ENCODE data around the gene RET. TPM values are rescaled to one million over a fixed set of nuclear protein-coding genes. Genes with fewer than 3 reads are reported as not detected.

Gene RET
- total RNA-seq, 4 donors from 2014 or later, result 0.20 to 8.5 (median 0.70) TPM

DNA sequence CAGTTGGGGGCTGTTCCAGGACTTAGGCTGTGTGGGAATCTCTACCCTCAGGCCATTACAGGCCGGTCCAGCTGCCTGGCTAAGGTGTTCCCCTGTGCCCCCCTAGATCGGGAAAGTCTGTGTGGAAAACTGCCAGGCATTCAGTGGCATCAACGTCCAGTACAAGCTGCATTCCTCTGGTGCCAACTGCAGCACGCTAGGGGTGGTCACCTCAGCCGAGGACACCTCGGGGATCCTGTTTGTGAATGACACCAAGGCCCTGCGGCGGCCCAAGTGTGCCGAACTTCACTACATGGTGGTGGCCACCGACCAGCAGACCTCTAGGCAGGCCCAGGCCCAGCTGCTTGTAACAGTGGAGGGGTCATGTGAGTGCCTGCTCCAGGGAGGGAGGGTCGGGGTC, 34.2 kb downstream of the RET start:
- H3K4me1 ChIP-seq, result no peaks in the 10 kb centered on the region
- 82 to 84% methylated on average over 7 to 11 of the region's 11 CpGs for WGBS, 2 donors
- no peak for DNase-seq (ENCODE audit: low spot score in 2 of 2)

GRCh38 chr10:43111921-43112607, 35.2 kb downstream of the RET start:
- Histone ChIP-seq H3K4me3 (no peak overlapping the region), H3K4me1 (no peaks in the 10 kb centered on the region)
- no peak for DNase-seq (ENCODE audit: low spot score in 2 of 2)

More for the DNA sequence above, 34.2 kb downstream of the RET start:
- Histone ChIP-seq H3K36me3 (no peaks in the 10 kb centered on the region), H3K4me3 (no peak overlapping the region), H3K9me3 (no peaks in the 10 kb centered on the region), H3K27me3 (no peaks in the 10 kb centered on the region), H3K27ac (no peak overlapping the region)
- TF ChIP-seq POLR2A (IDR thresholded peaks at IDR 0.05), result no peak
- TF ChIP-seq, protein P1, sequence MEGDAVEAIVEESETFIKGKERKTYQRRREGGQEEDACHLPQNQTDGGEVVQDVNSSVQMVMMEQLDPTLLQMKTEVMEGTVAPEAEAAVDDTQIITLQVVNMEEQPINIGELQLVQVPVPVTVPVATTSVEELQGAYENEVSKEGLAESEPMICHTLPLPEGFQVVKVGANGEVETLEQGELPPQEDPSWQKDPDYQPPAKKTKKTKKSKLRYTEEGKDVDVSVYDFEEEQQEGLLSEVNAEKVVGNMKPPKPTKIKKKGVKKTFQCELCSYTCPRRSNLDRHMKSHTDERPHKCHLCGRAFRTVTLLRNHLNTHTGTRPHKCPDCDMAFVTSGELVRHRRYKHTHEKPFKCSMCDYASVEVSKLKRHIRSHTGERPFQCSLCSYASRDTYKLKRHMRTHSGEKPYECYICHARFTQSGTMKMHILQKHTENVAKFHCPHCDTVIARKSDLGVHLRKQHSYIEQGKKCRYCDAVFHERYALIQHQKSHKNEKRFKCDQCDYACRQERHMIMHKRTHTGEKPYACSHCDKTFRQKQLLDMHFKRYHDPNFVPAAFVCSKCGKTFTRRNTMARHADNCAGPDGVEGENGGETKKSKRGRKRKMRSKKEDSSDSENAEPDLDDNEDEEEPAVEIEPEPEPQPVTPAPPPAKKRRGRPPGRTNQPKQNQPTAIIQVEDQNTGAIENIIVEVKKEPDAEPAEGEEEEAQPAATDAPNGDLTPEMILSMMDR (IDR thresholded peaks at IDR 0.05), result no peak
- no peak for TF ChIP-seq EP300 (IDR thresholded peaks at IDR 0.05)

GRCh38 chr10:43112608-43112961, 35.7 kb downstream of the RET start:
- no peak overlapping the region for H3K4me3 ChIP-seq
- WGBS, 2 donors, result 91 to 93% methylated on average over 5 to 7 of the region's 7 CpGs
- no peaks in the 10 kb centered on the region for H3K36me3 ChIP-seq
- TF ChIP-seq EP300 (IDR thresholded peaks at IDR 0.05) (no peak), POLR2A (IDR thresholded peaks at IDR 0.05) (no peak)
- TF ChIP-seq, protein P1 (IDR thresholded peaks at IDR 0.05), result no peak
- H3K27me3 ChIP-seq, result no peaks in the 10 kb centered on the region
- H3K4me1 ChIP-seq, result no peaks in the 10 kb centered on the region
- no peaks in the 10 kb centered on the region for H3K9me3 ChIP-seq
- H3K27ac ChIP-seq, result no peak overlapping the region
- DNase-seq (ENCODE audit: low spot score in 2 of 2), result no peak

More at GRCh38 chr10:43111921-43112607, 35.2 kb downstream of the RET start:
- WGBS, 2 donors, result 90 to 91% methylated on average over 17 of the region's 17 CpGs
- Histone ChIP-seq H3K27me3 (no peaks in the 10 kb centered on the region), H3K36me3 (no peaks in the 10 kb centered on the region), H3K9me3 (no peaks in the 10 kb centered on the region), H3K27ac (no peak overlapping the region)
- TF ChIP-seq EP300 (IDR thresholded peaks at IDR 0.05) (no peak), POLR2A (IDR thresholded peaks at IDR 0.05) (no peak)
- TF ChIP-seq, protein P1 (IDR thresholded peaks at IDR 0.05), result no peak

- no peak overlapping the region for H3K4me3 ChIP-seq
- no peaks in the 10 kb centered on the region for H3K36me3 ChIP-seq
- no peaks in the 10 kb centered on the region for H3K27me3 ChIP-seq
- DNase-seq (ENCODE audit: low spot score in 2 of 2), result no peak
- no peak for TF ChIP-seq EP300 (IDR thresholded peaks at IDR 0.05)
- H3K27ac ChIP-seq, result no peak overlapping the region
- H3K9me3 ChIP-seq, result no peaks in the 10 kb centered on the region
- H3K4me1 ChIP-seq, result no peaks in the 10 kb centered on the region
- WGBS, 2 donors, result 76 to 78% methylated on average over 12 of the region's 16 CpGs
These were observed 36.6 kb downstream of the RET start for GRCh38 chr10:43113201-43114087.

DNA sequence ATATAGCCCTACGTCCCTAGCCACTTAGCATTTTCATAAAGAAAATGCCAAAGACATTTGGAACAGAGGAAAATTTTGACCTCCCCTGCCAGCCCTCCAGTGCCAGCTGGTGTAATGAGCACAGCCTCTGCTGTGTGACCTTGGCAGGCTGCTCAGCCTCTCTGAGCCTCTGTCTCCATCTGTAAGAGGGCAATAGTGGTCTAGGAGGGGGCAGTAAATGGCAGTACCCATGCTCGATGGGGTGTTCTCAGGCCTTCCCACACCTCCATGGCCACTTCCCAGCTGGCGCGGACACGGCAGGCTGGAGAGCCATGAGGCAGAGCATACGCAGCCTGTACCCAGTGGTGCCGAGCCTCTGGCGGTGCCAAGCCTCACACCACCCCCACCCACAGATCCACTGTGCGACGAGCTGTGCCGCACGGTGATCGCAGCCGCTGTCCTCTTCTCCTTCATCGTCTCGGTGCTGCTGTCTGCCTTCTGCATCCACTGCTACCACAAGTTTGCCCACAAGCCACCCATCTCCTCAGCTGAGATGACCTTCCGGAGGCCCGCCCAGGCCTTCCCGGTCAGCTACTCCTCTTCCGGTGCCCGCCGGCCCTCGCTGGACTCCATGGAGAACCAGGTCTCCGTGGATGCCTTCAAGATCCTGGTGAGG, 37.3 kb downstream of the RET start:
- TF ChIP-seq, protein P1 (IDR thresholded peaks at IDR 0.05), result no peak
- TF ChIP-seq EP300 (IDR thresholded peaks at IDR 0.05), result no peak
- TF ChIP-seq POLR2A (IDR thresholded peaks at IDR 0.05), result no peak
- Histone ChIP-seq H3K4me3 (no peak overlapping the region), H3K36me3 (no peaks in the 10 kb centered on the region), H3K27ac (no peak overlapping the region), H3K4me1 (no peaks in the 10 kb centered on the region), H3K27me3 (no peaks in the 10 kb centered on the region), H3K9me3 (no peaks in the 10 kb centered on the region)
- DNase-seq (ENCODE audit: low spot score in 2 of 2), result no peak
- WGBS, 2 donors, result 92 to 95% methylated on average over 23 to 24 of the region's 24 CpGs

Data from tibial nerve (tissue), 4 donors.